ENCODE results near the gene GAL3ST1. TPM values are rescaled to one million over a fixed set of nuclear protein-coding genes. Genes with fewer than 3 reads are reported as not detected.

Gene GAL3ST1
- total and polyA plus RNA-seq, 4 donors = 1.0 to 19.4 (median 1.5) TPM

GRCh38 chr22:30617819-30618218 lies 43.4 kb upstream of the GAL3ST1 start (continued):
- no peak for TF ChIP-seq CTCF (IDR thresholded peaks at IDR 0.05; ENCODE audit: low read depth, low read length, missing input control)
- TF ChIP-seq ZBTB33 (IDR thresholded peaks at IDR 0.05) = no peak

- Histone ChIP-seq H3K27me3 (ENCODE audit: control insufficient read depth in 4 of 4, insufficient read depth in 4 of 4, low read length in 3 of 4) (no peaks in the 10 kb centered on the region), H3K9ac (ENCODE audit: low read depth in 1 of 2, low read length in 2 of 2) (no peak overlapping the region), H3K4me3 (ENCODE audit: low read depth in 1 of 3, low read length in 3 of 3) (no peak overlapping the region), H3K4me1 (ENCODE audit: control insufficient read depth in 4 of 4, insufficient read depth in 4 of 4, low read length in 3 of 4) (no peaks in the 10 kb centered on the region), H3K27ac (ENCODE audit: low read depth in 1 of 2, low read length in 2 of 2) (no peak overlapping the region), H3K9me3 (ENCODE audit: control insufficient read depth in 4 of 4, low read length in 3 of 4) (no peaks in the 10 kb centered on the region), H3K36me3 (ENCODE audit: control insufficient read depth in 4 of 4, insufficient read depth in 3 of 4, low read depth in 1 of 4, low read length in 3 of 4) (peaks cover 0 to 18% (median 9%) of the 10 kb centered on the region in 4 donors)
- DNase-seq (ENCODE audit: low spot score) = no peak
- WGBS = 87% methylated on average over 7 of the region's 7 CpGs
- TF ChIP-seq GABPA (IDR thresholded peaks at IDR 0.05 in 1 of 2, conservative IDR thresholded peaks at IDR 0.05 in 1 of 2) (no peak), YY1 (IDR thresholded peaks at IDR 0.05) (no peak), EGR1 (IDR thresholded peaks at IDR 0.05; ENCODE audit: low read depth in 2 of 2) (no peak), ATF3 (IDR thresholded peaks at IDR 0.05) (no peak), FOXA2 (IDR thresholded peaks at IDR 0.05) (no peak), RAD21 (IDR thresholded peaks at IDR 0.05) (no peak), TAF1 (conservative IDR thresholded peaks at IDR 0.05) (no peak), HNF4G (IDR thresholded peaks at IDR 0.05) (no peak), REST (IDR thresholded peaks at IDR 0.05) (no peak), NR2F2 (IDR thresholded peaks at IDR 0.05) (no peak), JUND (IDR thresholded peaks at IDR 0.05) (no peak), MAX (IDR thresholded peaks at IDR 0.05) (no peak), CTCF (IDR thresholded peaks at IDR 0.05; ENCODE audit: low read depth, low read length, missing input control) (no peak), HNF4A (conservative IDR thresholded peaks at IDR 0.05) (no peak), ZBTB33 (IDR thresholded peaks at IDR 0.05) (no peak), SP1 (IDR thresholded peaks at IDR 0.05) (no peak), RXRA (IDR thresholded peaks at IDR 0.05) (no peak), FOXA1 (IDR thresholded peaks at IDR 0.05) (no peak)
Observed at GRCh38 chr22:30615543-30615954, 41.1 kb upstream of the GAL3ST1 start.

All from liver (tissue), 9 donors.